ENCODE measurements around the gene NRSN2. TPM values are rescaled to one million over a fixed set of nuclear protein-coding genes. Genes with fewer than 3 reads are reported as not detected.
A peak's percentile ranks its signal among the peaks of the same experiment; 100 is the strongest.
"Not testable (repeated sequence)": the region's sequence is repeated elsewhere in the genome, so short reads cannot be mapped to it uniquely, and the experiment has no call there.

The NRSN2 gene
- polyA plus RNA-seq, 4 donors: 0.67 to 15.4 (median 9.6) TPM

DNA sequence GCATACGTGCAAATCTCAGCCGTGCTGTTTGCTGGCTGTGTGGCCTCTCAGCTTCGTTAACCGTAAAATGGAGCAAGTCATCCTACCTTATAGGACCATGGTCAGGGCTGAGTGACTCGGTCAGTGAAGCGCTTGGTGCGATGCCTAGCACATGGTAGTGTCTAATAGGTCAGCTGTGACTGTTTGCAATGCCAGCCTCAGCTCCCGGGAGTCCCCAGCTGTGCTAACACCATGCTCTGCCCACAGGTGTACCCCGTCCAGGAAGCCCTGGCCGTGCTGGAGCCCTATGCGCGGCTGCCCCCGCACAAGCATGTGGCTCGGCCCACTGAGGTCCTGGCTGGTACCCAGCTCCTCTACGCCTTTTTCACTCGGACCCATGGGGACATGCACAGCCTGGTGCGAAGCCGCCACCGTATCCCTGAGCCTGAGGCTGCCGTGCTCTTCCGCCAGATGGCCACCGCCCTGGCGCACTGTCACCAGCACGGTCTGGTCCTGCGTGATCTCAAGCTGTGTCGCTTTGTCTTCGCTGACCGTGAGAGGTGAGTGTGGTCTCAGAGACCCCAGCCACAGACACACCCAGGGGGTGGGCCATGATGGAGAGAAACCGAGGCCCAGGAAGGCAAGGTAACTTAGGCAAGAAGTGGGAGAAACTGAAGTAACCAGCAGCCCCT is 44.3 kb downstream of the NRSN2 start:
- Histone ChIP-seq H3K4me1 (ENCODE audit: control insufficient read depth in 3 of 3, insufficient read depth in 2 of 3, low read depth in 1 of 3, low read length in 2 of 3) (no peaks in the 10 kb centered on the region), H3K36me3 (ENCODE audit: control insufficient read depth in 3 of 3, insufficient read depth in 2 of 3, low read depth in 1 of 3, low read length in 3 of 3) (peaks cover 0 to 17% (median 15%) of the 10 kb centered on the region in 3 donors), H3K27ac (ENCODE audit: low read depth in 1 of 3, low read length in 2 of 3) (no peak overlapping the region), H3K27me3 (ENCODE audit: control insufficient read depth in 3 of 3, insufficient read depth in 3 of 3, low read length in 3 of 3) (no peaks in the 10 kb centered on the region), H3K9me3 (ENCODE audit: control insufficient read depth in 2 of 2, insufficient read depth in 1 of 2, low read depth in 1 of 2, low read length in 1 of 2) (no peaks in the 10 kb centered on the region), H3K4me3 (ENCODE audit: low read depth in 1 of 3, low read length in 3 of 3) (no peak overlapping the region)
- 91 to 93% (median 92%) methylated on average over 29 of the region's 29 CpGs for WGBS, 3 donors
- FAIRE-seq (no peak), DNase-seq (no peak)

DNA sequence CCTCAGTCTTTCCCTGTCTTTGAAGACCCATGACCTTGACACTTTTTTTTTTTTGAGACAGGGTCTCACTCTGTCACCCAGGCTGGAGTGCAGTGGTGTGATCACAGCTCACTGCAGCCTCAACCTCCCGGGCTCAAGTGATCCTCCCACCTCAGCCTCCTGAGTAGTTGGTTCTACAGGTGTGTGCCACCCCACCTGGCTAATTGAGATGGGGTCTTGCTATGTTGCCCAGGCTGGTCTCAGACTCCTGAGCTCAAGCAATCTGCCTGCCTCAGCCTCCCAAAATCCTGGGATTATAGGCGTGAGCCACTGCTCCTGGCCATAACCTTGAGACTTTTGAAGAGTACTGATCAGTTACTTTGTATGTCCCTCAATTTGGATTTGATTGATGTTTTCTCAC is 46.4 kb downstream of the NRSN2 start:
- WGBS, 3 donors: 92 to 98% (median 93%) methylated on average over 2 of the region's 2 CpGs
- FAIRE-seq; H3K27me3 ChIP-seq (ENCODE audit: control insufficient read depth in 3 of 3, insufficient read depth in 3 of 3, low read length in 3 of 3); H3K4me3 ChIP-seq (ENCODE audit: low read depth in 1 of 3, low read length in 3 of 3); DNase-seq; H3K27ac ChIP-seq (ENCODE audit: low read depth in 1 of 3, low read length in 2 of 3); H3K4me1 ChIP-seq (ENCODE audit: control insufficient read depth in 3 of 3, insufficient read depth in 2 of 3, low read depth in 1 of 3, low read length in 2 of 3); H3K9me3 ChIP-seq (ENCODE audit: control insufficient read depth in 2 of 2, insufficient read depth in 1 of 2, low read depth in 1 of 2, low read length in 1 of 2): not testable (repeated sequence)
- peaks cover 0 to 18% (median 15%) of the 10 kb centered on the region in 3 donors for H3K36me3 ChIP-seq (ENCODE audit: control insufficient read depth in 3 of 3, insufficient read depth in 2 of 3, low read depth in 1 of 3, low read length in 3 of 3)

DNA sequence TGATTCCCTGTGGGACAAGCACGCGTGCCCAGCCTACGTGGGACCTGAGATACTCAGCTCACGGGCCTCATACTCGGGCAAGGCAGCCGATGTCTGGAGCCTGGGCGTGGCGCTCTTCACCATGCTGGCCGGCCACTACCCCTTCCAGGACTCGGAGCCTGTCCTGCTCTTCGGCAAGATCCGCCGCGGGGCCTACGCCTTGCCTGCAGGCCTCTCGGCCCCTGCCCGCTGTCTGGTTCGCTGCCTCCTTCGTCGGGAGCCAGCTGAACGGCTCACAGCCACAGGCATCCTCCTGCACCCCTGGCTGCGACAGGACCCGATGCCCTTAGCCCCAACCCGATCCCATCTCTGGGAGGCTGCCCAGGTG is 49.3 kb downstream of the NRSN2 start:
- no peaks in the 10 kb centered on the region for H3K9me3 ChIP-seq (ENCODE audit: control insufficient read depth in 2 of 2, insufficient read depth in 1 of 2, low read depth in 1 of 2, low read length in 1 of 2)
- FAIRE-seq (no peak), DNase-seq (no peak)
- WGBS, 3 donors: 91 to 94% (median 92%) methylated on average over 24 of the region's 24 CpGs
- H3K36me3 ChIP-seq (ENCODE audit: control insufficient read depth in 3 of 3, insufficient read depth in 2 of 3, low read depth in 1 of 3, low read length in 3 of 3): peaks cover 0 to 8% (median 8%) of the 10 kb centered on the region in 3 donors
- no peak overlapping the region for H3K4me3 ChIP-seq (ENCODE audit: low read depth in 1 of 3, low read length in 3 of 3)
- no peaks in the 10 kb centered on the region for H3K27me3 ChIP-seq (ENCODE audit: control insufficient read depth in 3 of 3, insufficient read depth in 3 of 3, low read length in 3 of 3)
- H3K4me1 ChIP-seq (ENCODE audit: control insufficient read depth in 3 of 3, insufficient read depth in 2 of 3, low read depth in 1 of 3, low read length in 2 of 3): no peaks in the 10 kb centered on the region
- H3K27ac ChIP-seq (ENCODE audit: low read depth in 1 of 3, low read length in 2 of 3): peak overlapping the region in 1 of 3 donors; percentile 28

DNA sequence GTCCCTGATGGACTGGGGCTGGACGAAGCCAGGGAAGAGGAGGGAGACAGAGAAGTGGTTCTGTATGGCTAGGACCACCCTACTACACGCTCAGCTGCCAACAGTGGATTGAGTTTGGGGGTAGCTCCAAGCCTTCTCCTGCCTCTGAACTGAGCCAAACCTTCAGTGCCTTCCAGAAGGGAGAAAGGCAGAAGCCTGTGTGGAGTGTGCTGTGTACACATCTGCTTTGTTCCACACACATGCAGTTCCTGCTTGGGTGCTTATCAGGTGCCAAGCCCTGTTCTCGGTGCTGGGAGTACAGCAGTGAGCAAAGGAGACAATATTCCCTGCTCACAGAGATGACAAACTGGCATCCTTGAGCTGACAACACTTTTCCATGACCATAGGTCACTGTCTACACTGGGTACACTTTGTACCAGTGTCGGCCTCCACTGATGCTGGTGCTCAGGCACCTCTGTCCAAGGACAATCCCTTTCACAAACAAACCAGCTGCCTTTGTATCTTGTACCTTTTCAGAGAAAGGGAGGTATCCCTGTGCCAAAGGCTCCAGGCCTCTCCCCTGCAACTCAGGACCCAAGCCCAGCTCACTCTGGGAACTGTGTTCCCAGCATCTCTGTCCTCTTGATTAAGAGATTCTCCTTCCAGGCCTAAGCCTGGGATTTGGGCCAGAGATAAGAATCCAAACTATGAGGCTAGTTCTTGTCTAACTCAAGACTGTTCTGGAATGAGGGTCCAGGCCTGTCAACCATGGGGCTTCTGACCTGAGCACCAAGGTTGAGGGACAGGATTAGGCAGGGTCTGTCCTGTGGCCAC is 49.9 kb downstream of the NRSN2 start:
- H3K36me3 ChIP-seq (ENCODE audit: control insufficient read depth in 3 of 3, insufficient read depth in 2 of 3, low read depth in 1 of 3, low read length in 3 of 3): peaks cover 0 to 6% (median 5%) of the 10 kb centered on the region in 3 donors
- no peaks in the 10 kb centered on the region for H3K27me3 ChIP-seq (ENCODE audit: control insufficient read depth in 3 of 3, insufficient read depth in 3 of 3, low read length in 3 of 3)
- no peaks in the 10 kb centered on the region for H3K9me3 ChIP-seq (ENCODE audit: control insufficient read depth in 2 of 2, insufficient read depth in 1 of 2, low read depth in 1 of 2, low read length in 1 of 2)
- 63 to 75% (median 69%) methylated on average over 4 of the region's 4 CpGs for WGBS, 3 donors
- FAIRE-seq: no peak
- peak in 1 of 2 donors; percentile 81 for DNase-seq
- H3K4me3 ChIP-seq (ENCODE audit: low read depth in 1 of 3, low read length in 3 of 3): no peak overlapping the region
- peak overlapping the region in 1 of 3 donors; percentile 28 for H3K27ac ChIP-seq (ENCODE audit: low read depth in 1 of 3, low read length in 2 of 3)
- no peaks in the 10 kb centered on the region for H3K4me1 ChIP-seq (ENCODE audit: control insufficient read depth in 3 of 3, insufficient read depth in 2 of 3, low read depth in 1 of 3, low read length in 2 of 3)

DNA sequence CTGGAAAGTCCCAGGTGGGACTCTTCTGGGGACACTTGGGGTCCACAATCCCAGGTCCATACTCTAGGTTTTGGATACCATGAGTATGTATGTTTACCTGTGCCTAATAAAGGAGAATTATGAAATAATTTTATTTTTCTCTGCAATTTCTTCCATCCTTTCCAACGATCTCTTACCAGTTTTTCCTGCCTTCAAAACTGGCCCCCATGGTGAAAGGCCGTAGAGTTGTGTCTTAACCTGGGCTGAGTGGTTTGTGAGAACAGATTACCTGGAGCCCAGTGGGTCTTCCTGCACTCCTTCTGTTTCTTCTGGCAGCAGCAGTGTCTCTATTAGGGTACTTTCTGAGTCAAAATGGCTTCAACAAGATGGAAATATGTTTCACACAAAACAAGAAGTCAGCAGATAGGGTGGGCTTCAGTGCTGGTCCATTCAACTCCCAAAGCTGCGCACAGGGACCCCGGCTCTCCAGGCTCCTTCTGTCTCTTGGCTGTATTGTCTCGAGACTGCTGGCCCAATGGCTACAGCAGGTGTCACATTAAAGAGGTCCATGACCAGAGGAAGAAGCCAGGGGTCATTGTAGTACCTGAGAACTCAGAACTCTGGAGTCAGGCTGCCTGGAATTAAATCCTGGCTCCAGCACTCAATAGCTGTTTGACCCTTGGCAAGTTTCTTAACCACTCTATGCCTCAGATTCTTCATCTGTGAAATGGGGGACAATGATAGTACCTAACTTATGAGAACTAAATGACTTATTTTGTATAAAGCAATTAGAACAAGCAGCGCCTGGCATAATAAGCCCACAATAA is 50.7 kb downstream of the NRSN2 start:
- Histone ChIP-seq H3K4me1 (ENCODE audit: control insufficient read depth in 3 of 3, insufficient read depth in 2 of 3, low read depth in 1 of 3, low read length in 2 of 3) (peaks cover 0 to 6% (median 6%) of the 10 kb centered on the region in 3 donors), H3K27ac (ENCODE audit: low read depth in 1 of 3, low read length in 2 of 3) (peak overlapping the region in 1 of 3 donors; percentile 24), H3K4me3 (ENCODE audit: low read depth in 1 of 3, low read length in 3 of 3) (no peak overlapping the region), H3K36me3 (ENCODE audit: control insufficient read depth in 3 of 3, insufficient read depth in 2 of 3, low read depth in 1 of 3, low read length in 3 of 3) (peaks cover 0 to 6% (median 2%) of the 10 kb centered on the region in 3 donors), H3K27me3 (ENCODE audit: control insufficient read depth in 3 of 3, insufficient read depth in 3 of 3, low read length in 3 of 3) (no peaks in the 10 kb centered on the region), H3K9me3 (ENCODE audit: control insufficient read depth in 2 of 2, insufficient read depth in 1 of 2, low read depth in 1 of 2, low read length in 1 of 2) (no peaks in the 10 kb centered on the region)
- DNase-seq (no peak), FAIRE-seq (no peak)
- 79 to 85% (median 80%) methylated on average over 6 of the region's 6 CpGs for WGBS, 3 donors

DNA sequence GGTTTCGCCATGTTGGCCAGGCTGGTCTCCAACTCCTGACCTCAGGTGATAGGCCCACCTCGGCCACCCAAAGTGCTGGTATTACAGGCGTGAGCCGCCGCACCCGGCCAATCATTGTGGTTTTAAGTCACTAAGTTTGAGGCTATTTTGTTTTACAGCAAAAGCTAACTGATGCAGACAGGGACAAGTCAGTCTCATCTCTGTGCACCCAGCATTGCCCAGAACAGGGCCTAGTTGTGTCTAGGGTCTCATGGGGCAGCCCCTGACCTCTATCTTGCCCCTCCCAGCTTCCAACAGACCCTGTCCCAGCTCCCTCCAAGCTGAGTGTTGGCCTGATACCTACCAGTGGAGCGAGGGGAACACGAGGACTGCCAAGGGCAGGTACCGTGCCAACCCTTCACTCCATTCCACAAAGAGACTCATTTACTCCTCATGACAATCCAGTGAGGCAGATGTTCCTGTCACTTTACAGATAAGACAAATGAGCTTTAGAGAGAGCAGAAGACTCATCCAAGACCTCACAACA is 52.3 kb downstream of the NRSN2 start:
- 86 to 97% (median 94%) methylated on average over 9 of the region's 9 CpGs for WGBS, 3 donors
- H3K4me3 ChIP-seq (ENCODE audit: low read depth in 1 of 3, low read length in 3 of 3): no peak overlapping the region
- peaks cover 0 to 5% of the 10 kb centered on the region in 2 donors for H3K9me3 ChIP-seq (ENCODE audit: control insufficient read depth in 2 of 2, insufficient read depth in 1 of 2, low read depth in 1 of 2, low read length in 1 of 2)
- FAIRE-seq: no peak
- H3K4me1 ChIP-seq (ENCODE audit: control insufficient read depth in 3 of 3, insufficient read depth in 2 of 3, low read depth in 1 of 3, low read length in 2 of 3): peaks cover 0 to 7% (median 6%) of the 10 kb centered on the region in 3 donors
- H3K27ac ChIP-seq (ENCODE audit: low read depth in 1 of 3, low read length in 2 of 3): no peak overlapping the region
- H3K36me3 ChIP-seq (ENCODE audit: control insufficient read depth in 3 of 3, insufficient read depth in 2 of 3, low read depth in 1 of 3, low read length in 3 of 3): peaks cover 0 to 6% (median 0%) of the 10 kb centered on the region in 3 donors
- no peak for DNase-seq
- H3K27me3 ChIP-seq (ENCODE audit: control insufficient read depth in 3 of 3, insufficient read depth in 3 of 3, low read length in 3 of 3): no peaks in the 10 kb centered on the region

DNA sequence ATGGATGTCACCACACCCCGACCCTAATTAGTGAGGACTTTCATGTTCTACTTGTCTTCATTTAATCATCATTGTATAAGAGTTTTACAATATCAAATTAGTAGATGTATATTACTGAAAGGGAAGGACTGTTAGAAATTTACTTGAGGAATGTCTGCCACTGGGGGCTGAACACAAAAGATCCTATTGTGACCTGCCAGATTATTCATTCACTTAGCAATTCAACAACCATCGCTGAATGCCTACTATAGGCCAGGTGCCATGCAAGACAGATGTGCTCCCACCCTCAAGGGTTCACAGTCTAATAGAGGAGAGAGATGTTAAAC is 53.2 kb downstream of the NRSN2 start:
- H3K36me3 ChIP-seq (ENCODE audit: control insufficient read depth in 3 of 3, insufficient read depth in 2 of 3, low read depth in 1 of 3, low read length in 3 of 3): peaks cover 0 to 6% (median 0%) of the 10 kb centered on the region in 3 donors
- DNase-seq: peak in 1 of 2 donors; percentile 23
- WGBS, 3 donors: 16 to 44% (median 40%) methylated on average over 2 of the region's 2 CpGs
- no peak overlapping the region for H3K27ac ChIP-seq (ENCODE audit: low read depth in 1 of 3, low read length in 2 of 3)
- no peaks in the 10 kb centered on the region for H3K27me3 ChIP-seq (ENCODE audit: control insufficient read depth in 3 of 3, insufficient read depth in 3 of 3, low read length in 3 of 3)
- H3K9me3 ChIP-seq (ENCODE audit: control insufficient read depth in 2 of 2, insufficient read depth in 1 of 2, low read depth in 1 of 2, low read length in 1 of 2): peaks cover 0 to 5% of the 10 kb centered on the region in 2 donors
- peaks cover 0 to 7% (median 6%) of the 10 kb centered on the region in 3 donors for H3K4me1 ChIP-seq (ENCODE audit: control insufficient read depth in 3 of 3, insufficient read depth in 2 of 3, low read depth in 1 of 3, low read length in 2 of 3)
- H3K4me3 ChIP-seq (ENCODE audit: low read depth in 1 of 3, low read length in 3 of 3): no peak overlapping the region
- no peak for FAIRE-seq
